Calu3 (cell line): ENCODE data around the gene RAI2. TPM values are rescaled to one million over a fixed set of nuclear protein-coding genes. Genes with fewer than 3 reads are reported as not detected.

Experiments used
- BruUV-seq: library from RNA; stranded (reverse); fragments of 400-500 nt; replicated peaks from 2 replicates; lab custom pipeline; 2021; lab: Mats Ljungman, UMichigan
- CTCF ChIA-PET: fragments of 300-600 bp; sonication (Branson Sonifier 250); formaldehyde crosslinking; loops from one replicate; lab custom pipeline; 2022; ENCODE audit warnings: antibody characterized with exemption; lab: Charles Lee
- DNase-seq: peaks from one replicate; pipeline ENCODE4 v3.0.0; 2022
- H3K27ac Mint-ChIP-seq: one replicate; pipeline ENCODE4 v1.8.0; 2022; ENCODE audit warnings: mixed read lengths; ENCODE audit not compliant: unreplicated experiment
- H3K27me3 Mint-ChIP-seq: one replicate; pipeline ENCODE4 v1.8.0; 2022; ENCODE audit warnings: mixed read lengths; ENCODE audit not compliant: unreplicated experiment
- H3K36me3 Mint-ChIP-seq: one replicate; pipeline ENCODE4 v1.8.0; 2022; ENCODE audit warnings: mild to moderate bottlenecking, moderate library complexity, mixed read lengths; ENCODE audit not compliant: insufficient read depth, unreplicated experiment
- H3K4me1 Mint-ChIP-seq: one replicate; pipeline ENCODE4 v1.8.0; 2022; ENCODE audit warnings: mild to moderate bottlenecking, low read depth, mixed read lengths; ENCODE audit not compliant: unreplicated experiment
- H3K4me3 Mint-ChIP-seq: one replicate; pipeline ENCODE4 v1.8.0; 2022; ENCODE audit warnings: mild to moderate bottlenecking, low read depth, moderate library complexity, mixed read lengths; ENCODE audit not compliant: unreplicated experiment
- H3K9me3 Mint-ChIP-seq: one replicate; pipeline ENCODE4 v1.8.0; 2022; ENCODE audit warnings: low read depth, mixed read lengths; ENCODE audit not compliant: unreplicated experiment
- CTCF ChIP-seq: fragments of 200-600 bp; IDR thresholded peaks from one replicate; pipeline ENCODE4 v1.8.0; 2022; ENCODE audit warnings: antibody characterized with exemption; ENCODE audit not compliant: unreplicated experiment
- intact Hi-C: fragments of 100-400 bp; cut with micrococcal nuclease; formaldehyde crosslinking; loops from one replicate; pipeline ENCODE4 v1.10.0; 2022; ENCODE audit not compliant: unreplicated experiment
- total RNA-seq: library from RNA; stranded (reverse); gene quantifications from 2 replicates; pipeline ENCODE4 v1.2.3, GENCODE V29; 2022

RAI2 gene
- total RNA-seq, 1 experiment from 2014 or later = 0.33 TPM

GRCh38 chrX:17758382-17758781 lies 102.7 kb downstream of the RAI2 start:
- Mint-ChIP-seq H3K27ac (no peak overlapping the region), H3K9me3 (no peaks in the 10 kb centered on the region), H3K4me1 (no peaks in the 10 kb centered on the region), H3K36me3 (no peaks in the 10 kb centered on the region), H3K4me3 (no peak overlapping the region), H3K27me3 (no peaks in the 10 kb centered on the region)
- DNase-seq = no peak
- CTCF ChIA-PET = no interaction called here
- no peak for TF ChIP-seq CTCF
- no TSS peak for BruUV-seq
- intact Hi-C loops = no loop called here

- no peak overlapping the region for H3K4me3 Mint-ChIP-seq
- BruUV-seq = no TSS peak
- DNase-seq = no peak
- intact Hi-C loops = no loop called here
- H3K9me3 Mint-ChIP-seq = no peaks in the 10 kb centered on the region
- peaks cover 18% of the 10 kb centered on the region for H3K4me1 Mint-ChIP-seq
- no peak for TF ChIP-seq CTCF
- no peaks in the 10 kb centered on the region for H3K36me3 Mint-ChIP-seq
- H3K27ac Mint-ChIP-seq = no peak overlapping the region
- H3K27me3 Mint-ChIP-seq = no peaks in the 10 kb centered on the region
- CTCF ChIA-PET = no interaction called here
These were observed 110.7 kb downstream of the RAI2 start for GRCh38 chrX:17750436-17750835.

Other genes starting within 250 kb of the RAI2 start
- 14.2 and 14.4 TPM in 2 replicates for gene SCML1, start 123.8 kb downstream of the RAI2 start, total RNA-seq